NCI-H2227 treated with DMSO at 0.1 percent for 48 hours (cell line): ENCODE results near the gene PTPRE.
"Not testable (repeated sequence)": the region's sequence is repeated elsewhere in the genome, so short reads cannot be mapped to it uniquely, and the experiment has no call there.

Experiments used
- DNase-seq: peaks from one replicate; lab custom pipeline; 2025; lab: John Stamatoyannopoulos, UW

The PTPRE gene

GRCh38 chr10:128074589-128074988, 167.7 kb downstream of the PTPRE start:
- DNase-seq: no peak

GRCh38 chr10:128077155-128077875, 170.4 kb downstream of the PTPRE start:
- DNase-seq: no peak

DNA sequence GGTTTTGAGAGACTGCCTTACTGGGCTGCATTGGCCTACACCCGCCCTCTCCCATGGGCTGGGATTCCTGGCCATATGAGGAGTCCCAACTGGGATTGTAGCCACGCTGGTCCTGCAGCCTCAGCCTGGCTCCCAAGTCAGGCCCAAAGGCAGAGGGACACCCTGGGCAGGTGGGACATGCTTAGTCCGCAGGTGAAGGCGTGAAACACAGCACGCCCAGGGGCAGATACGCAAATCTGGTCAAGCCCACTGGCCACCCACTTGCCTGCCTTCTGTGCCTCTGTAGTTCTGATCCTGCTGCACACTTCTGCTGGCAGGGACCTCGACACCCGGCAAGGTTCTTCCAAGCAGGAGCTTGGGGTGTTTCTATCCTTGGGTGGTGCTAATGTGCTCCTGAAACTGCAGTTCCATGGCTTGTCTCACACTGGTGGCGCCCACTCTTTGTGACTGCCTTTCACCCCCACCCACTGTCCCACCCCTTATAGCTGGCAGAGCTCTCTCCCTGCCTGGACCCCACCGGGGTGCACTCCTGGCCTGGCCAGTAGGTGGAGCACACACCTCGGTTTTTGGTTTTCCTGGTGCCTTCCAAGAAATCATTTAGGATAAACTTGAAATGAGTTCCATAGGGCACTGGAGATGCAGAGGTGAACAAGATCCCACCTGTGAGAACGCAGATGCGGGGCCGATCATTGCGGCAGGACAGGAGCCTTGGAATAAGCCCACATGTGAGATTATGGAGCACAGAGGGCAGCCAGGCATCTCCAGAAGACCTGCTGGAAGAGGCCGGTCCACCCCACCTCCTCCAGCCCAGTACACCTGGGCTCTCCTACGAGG, 171.4 kb downstream of the PTPRE start:
- DNase-seq: no peak

DNA sequence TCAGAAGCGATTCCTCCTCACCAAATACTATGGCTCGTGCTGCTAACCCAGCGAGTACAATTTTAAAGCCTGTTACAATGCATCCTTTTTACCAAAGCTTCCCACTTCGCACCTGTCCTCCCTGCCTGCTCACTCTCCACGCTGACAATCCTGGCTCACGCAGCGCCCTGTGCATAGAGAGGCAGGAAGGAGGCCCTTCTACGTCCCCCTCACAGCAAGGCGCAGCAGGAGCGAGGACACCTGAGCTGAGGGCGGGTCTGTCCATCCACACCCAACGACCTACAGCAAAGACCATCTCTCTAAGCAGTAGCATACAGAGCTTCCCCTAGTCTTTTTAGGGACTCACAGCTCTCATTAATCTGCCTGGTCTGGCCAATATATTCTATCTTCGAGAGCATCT, 173.3 kb downstream of the PTPRE start:
- DNase-seq: no peak

DNA sequence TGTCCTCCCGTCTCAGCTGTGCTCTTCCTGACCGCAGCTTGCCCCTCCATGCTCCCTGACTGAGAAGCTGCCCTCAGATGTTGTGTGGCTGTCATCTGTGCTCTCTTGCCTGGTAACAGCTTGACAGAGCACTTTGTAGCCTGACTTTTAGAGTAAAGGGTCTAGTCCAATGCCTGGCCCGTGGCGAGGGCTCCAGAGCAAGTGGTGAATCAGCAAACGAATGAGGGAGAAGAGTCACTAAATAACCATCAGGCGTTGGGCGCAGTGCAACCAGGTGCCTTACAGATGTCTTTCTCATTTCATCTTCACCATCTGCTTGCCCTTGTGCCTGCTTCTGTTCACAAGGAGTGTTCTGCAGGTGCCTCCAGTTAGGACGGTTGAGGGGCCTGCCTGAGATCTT, 173.7 kb downstream of the PTPRE start:
- no peak for DNase-seq

- no peak for DNase-seq
These were observed 174.3 kb downstream of the PTPRE start for GRCh38 chr10:128081222-128081621.

GRCh38 chr10:128081720-128082119, 174.8 kb downstream of the PTPRE start:
- no peak for DNase-seq

DNA sequence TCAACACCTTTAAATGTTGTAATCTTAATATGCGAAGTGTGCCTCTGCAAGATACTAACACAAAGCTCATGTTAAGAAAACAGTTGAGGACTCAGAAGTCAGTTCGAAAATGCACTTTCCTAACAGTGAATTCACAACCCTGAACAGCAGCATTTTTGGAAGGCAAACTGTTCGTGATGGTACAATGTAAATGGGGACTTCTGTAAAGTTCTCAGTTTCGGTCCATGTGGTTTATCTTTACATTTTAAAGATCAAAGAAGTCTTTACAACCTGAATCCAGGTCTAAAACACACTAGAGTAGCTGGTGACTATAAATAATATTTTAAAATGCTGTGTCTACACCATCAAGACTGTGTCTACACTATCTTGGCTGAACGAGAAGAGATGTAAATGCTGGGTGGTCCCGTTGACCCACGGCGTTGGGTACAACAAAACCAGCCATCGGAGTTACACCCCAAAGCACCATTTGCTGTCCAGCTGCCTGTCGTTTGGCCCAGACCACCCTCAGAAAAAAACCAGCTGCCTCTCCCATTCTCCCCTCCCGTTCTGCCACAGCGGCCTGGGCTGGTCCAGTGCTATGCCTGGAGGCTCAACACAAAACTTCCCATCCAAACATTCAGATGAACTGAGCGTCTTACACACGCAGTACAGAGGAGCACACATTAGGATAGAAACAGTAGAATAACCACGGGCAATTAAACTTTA, 176.4 kb downstream of the PTPRE start:
- DNase-seq: no peak

GRCh38 chr10:128084364-128084763, 177.5 kb downstream of the PTPRE start:
- no peak for DNase-seq

DNA sequence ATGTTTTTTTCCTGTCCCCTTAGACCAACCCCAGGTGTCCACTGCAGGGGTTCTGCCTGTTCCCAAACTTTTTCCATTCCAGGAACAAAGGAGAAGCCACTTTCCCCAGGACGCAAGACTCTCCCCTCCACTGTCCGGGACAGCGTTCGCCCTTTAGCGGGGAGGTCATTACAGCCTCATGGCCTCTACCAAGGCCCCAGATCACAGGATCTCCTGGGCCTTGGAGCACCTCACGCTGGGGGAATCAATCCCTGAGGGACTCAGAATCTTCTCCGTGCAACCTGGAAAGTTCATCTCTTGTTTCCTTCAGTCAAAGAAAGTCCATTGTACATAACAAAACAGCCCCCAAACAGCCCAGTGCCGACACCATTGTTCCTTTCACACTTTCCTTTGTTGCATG, 178.1 kb downstream of the PTPRE start:
- no peak for DNase-seq

DNA sequence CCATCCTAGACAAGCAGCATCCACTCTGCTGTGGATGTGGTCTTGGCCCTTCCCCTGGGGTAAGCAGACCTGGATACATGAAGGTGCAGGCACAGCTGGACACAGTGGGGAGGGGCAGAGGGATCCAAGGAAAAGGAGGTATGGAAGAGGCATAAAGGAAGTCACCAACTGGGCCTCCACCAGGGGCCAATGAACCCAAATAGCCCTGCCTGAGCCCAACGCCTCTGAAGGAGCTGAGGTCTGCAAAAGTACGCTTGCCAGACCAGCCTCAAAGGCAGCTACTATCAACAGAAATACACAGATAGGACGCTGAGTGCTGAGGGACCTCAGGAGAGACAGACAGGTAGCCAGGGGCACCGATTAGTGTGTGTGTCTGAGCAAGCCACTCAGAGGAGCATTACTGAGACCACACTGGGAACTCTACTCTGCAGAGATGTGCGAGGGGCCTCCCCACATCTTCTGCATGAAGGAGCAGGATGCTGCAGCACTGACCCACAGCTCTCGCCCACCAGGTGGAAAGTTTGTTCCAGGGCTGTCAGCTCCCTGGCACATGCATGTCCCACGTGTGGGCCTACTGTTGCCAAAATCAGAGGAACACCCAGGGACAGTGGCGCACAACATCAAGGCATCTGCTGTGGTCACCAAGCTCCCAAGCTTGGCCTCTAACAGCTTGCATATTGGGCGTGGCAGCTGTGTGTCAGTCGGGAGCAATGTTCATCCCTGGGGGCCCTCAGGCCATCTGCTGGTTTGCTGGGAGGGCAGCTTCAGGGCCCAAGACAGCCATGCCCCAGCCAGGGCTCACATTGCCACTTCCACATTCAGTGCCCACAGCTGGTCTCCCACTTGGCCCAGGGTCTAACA, 179.3 kb downstream of the PTPRE start:
- DNase-seq: no peak

DNA sequence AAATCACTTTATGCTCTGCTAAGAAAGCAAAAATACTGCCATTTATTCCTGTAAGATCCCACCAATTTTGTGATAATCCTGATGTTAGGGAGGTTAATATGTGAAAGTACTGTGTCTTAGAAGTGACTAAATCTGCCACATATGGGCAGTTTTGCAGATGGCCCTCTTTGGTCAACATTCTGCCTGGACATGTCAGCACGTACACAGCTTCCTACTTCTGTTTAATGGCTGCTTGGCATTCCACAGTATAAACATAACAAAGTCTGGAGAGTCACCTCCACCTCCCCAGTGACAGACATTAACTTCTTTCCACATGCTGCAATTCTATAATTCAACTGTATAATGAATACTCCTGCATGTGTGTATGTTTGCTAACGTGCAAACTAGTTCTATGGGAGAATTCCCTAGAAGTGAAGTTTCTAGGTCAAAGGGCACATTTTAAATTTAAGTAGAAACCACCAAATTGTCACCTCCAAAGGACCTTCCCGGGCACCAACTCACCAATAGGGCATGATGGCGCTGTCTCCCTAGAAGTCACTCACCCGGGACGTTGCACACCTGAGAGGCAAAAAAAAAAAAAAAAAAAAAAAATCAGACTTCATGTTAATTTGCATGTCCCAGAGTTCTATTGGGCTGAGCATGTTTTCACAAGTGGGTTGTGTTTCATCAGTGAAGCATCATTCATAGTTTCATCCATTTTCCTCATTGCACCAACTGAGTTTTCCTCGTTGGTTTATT, 180.4 kb downstream of the PTPRE start:
- DNase-seq: no peak

DNA sequence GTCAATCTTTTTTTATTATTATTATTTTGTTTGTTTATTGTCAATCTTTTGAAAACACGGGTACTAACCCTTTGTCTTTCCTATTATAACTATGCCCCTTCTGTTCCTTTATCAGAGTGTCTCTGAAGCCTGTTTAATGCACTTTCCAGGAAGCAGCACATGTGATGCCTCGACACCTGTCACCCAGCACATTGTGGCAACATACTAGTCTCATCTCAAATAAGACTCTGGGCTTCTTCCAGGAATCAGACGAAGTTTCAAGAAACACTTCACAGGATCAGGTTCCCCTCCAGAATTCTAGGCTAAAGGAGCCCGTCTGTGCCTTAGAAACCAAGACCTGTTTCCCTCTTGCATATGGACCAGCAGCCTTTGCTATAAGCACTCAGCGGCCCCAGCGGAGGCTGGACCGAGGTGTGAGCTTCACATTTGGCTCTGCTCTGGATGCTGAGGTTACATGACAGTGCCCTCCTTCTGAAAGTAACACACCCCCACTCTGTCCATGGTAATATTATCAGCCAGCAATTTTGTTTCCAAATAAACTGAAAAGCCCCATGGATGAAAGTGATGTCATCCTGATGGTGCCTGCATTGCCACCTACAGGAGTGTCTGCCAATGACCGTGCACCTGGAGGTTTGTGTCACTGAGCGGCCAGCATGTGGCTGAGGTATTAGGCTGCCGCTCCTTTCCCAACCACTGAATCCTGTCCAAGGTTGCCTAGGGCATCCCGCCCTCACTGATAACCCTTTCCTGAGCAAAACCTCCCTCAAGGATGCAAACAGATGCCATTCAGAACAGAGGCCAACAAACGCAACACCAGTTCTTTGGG, 181.2 kb downstream of the PTPRE start:
- DNase-seq: no peak

GRCh38 chr10:128091636-128092210, 184.8 kb downstream of the PTPRE start:
- DNase-seq: no peak

- no peak for DNase-seq
These were observed 185.6 kb downstream of the PTPRE start for GRCh38 chr10:128092454-128092853.

DNA sequence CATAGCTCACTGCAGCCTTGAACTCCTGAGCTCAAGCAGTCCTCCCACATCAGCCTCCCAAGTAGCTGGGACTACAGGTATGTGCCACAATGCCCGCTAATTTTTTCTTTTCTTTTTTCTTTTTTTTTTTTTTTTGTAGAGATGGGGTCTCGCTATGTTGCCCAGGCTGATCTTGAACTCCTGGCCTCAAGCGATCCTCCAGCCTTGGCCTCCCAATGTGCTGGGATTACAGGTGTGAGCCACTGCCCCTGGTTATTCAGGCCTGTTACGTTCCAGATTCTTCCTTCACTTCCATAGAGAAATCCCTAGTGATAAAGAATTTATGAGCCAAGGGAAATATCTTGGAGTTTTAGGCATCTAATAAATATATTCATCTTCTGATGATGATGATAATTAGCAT, 187.7 kb downstream of the PTPRE start:
- not testable (repeated sequence) for DNase-seq

GRCh38 chr10:128095027-128095752, 188.3 kb downstream of the PTPRE start:
- no peak for DNase-seq

GRCh38 chr10:128095753-128096469, 189.0 kb downstream of the PTPRE start:
- no peak for DNase-seq
